GM19239 (cell line): Measurements from ENCODE around the gene CAMK2G.

Experiments
- DNase-seq: peaks from one replicate; pipeline ENCODE4 v3.0.0; 2011; ENCODE audit warnings: low spot score; ENCODE audit not compliant: insufficient read length
- FAIRE-seq: peaks from 2 replicates; lab custom pipeline; 2011; peaks lifted over from hg19 to GRCh38; lab: Jason Lieb, UNC

Gene CAMK2G

DNA sequence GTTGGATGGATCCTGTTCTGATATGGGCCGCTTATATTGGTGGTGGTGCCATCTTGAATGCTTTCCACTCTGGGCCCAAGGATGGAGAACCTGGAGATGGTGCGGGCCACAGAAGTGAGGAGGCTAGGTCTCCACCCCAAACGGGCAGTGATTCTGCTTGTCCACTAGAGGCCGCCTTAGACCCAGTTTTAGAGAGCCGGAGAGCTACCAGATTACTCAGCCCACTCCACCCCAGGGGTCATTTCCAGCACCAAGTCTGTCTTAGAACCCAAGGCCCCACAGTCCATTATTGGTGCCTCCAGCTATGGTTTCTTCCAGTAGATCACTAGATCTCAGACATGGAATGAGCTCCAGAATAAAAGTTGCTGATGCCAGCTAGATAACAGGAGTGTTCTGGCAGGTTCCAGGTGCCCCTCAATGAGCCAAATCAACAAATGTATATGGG is 11.8 kb upstream of the CAMK2G start:
- FAIRE-seq = peak; percentile 84

DNA sequence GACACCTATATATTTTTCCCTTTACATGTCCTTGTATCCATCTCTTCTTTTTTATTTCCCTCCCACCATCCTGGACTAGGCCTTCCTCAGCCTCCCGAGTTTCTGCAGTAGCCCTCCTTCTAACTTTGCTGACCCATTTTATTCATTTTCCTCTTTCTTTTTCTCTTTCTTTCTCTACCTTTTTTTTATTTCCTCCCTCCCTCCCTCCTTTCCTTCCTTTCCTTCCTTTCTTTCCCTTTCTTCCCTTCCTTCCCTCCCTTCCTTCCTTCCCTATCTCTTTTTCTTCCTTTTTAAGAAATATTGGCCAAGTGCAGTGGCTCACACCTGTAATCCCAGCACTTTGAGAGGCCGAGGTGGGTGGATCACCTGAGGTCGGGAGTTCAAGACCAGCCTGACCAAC is 9.7 kb upstream of the CAMK2G start:
- FAIRE-seq (no peak), DNase-seq (no peak)

More for the DNA sequence above, 11.8 kb upstream of the CAMK2G start:
- peak; percentile 73 for DNase-seq

DNA sequence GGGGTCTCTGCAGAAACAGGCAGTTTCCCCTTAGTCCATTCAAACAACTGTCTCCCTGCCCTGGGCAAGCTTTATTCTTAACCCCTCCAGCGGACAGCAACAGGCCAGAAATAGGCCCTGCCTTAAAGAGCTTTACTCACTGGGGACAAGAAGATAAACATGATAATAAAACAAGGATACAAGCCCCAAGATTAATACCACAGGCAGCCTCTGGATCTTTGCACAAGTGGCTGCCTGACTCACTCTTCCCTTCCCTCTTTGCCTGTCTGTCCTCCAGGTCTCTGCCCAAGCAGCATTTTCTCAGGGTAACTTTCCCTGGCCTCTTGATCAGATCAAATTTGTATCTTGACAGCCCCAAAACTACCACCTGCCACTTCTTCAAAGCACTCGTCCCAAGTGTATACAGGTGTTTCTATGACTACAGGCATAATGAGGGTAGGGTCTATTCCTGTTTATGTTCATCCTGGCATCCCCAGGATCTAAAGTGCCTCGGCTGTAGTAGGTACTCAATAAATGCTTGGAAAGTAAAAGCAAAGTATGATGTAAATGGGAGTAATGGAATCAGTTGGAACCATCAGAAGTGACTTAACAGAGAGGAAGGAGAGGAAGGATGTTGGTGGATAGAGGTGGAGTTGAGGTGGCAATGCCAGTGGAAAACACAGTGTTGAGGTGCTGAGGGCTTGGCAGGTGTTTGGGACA is 7.0 kb upstream of the CAMK2G start:
- DNase-seq (no peak), FAIRE-seq (no peak)

DNA sequence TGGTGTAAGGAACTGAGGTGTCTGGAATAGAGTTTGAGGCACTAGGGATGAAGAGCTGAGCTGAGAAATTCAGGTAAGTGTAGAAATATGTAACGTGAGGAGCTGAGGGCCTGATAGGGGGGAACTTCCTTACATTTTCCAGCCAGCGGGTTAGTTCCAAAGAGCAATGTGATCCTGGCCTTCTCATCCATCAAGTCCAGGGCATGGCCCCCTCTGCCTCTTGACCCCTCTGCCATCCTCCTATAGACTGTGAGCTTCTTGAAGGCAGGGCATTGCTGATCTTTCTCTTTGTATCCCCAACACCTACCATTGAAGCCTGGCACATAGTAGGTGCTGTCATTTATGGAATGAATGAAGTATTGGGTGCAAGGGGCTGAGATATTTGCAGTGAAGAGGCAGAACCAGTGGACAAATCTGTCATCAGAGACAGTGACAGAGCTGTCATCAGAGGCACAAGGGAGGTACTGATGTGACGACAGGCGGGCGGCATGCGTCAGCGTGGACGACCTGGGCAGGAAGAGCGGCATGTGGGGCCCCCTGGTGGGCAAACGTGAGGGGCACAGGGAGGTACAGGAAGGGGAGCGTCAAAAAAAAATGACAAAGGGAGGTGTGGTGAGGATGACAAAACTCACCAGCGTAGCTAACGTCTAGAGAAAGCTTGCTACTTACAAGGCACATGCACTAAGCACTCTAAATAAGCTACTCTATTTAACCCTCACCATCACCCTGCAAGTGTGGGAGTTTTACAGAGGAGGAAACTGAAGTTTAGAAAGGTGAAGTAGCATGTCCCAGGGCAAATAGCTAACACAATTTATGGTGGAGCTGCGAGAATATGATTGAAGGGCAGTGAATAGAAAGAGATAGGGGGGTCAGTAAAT is 5.2 kb upstream of the CAMK2G start:
- FAIRE-seq (peak; percentile 70), DNase-seq (peak; percentile 60)

DNA sequence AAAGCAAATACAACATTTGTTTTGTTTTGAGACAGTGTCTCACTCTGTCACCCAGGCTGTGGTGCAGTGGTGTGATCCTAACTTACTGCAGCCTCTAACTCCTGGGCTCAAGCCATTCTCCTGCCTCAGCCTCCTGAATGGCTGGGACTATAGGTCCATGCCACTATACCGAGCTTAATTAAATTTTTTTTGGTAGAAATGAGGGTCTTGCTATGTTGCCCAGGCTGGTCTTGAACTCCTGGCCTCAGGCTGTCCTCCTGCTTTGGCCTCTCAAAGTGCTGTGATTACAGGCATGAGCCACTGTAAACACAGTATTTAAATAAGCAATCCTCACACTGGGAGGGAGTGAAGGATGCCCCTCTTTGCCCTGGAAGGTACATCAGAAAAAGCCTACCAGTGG is 4.0 kb upstream of the CAMK2G start:
- no peak for DNase-seq
- FAIRE-seq = no peak

DNA sequence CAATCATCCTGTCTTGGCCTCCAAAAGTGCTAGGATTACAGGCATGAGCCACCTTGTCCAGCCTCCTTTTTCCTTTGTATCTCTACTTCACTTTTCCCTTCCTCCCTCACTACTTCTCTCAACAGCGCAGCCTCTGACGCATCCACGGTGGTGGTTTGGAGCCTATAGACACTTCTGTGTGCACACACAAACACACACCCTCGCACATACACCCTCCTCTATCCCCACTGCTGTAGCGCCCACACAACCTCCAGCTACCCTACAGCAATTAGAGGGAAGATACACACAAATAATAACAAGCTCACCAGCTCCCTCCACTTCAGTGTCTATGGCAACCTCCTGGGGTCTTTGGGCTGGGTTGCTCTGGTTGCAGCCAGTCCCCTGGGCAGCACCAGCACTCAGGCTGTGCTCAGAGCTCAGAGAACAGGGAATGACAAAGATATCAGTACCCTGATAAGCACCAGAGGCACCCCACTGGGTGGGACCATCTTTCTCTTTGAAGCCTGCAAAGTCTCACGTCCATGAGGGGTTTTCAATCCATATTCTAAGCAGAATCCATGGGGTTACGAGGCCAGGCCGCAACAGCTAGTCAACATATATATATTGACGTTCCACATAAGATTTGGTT is 3.3 kb upstream of the CAMK2G start:
- DNase-seq (no peak), FAIRE-seq (no peak)

DNA sequence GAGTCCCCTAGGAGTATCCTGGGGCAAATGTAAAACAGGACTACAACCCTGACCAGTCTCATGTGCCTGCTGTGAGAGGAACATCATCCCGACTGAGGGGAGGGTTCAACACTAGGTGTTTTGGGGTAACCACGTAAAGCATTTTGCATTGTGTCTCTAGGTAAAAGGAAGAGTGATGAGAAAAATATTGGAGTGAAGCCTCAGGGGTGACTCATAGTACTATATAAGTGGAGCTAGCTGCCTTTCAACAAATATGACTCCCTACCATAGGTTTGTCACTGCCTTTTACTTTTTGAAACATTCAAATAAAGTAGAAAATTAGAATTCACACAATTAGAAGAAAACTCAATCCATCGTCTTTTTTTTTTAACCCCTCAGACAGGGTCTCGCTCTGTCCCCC is 2.6 kb upstream of the CAMK2G start:
- DNase-seq (no peak), FAIRE-seq (no peak)

DNA sequence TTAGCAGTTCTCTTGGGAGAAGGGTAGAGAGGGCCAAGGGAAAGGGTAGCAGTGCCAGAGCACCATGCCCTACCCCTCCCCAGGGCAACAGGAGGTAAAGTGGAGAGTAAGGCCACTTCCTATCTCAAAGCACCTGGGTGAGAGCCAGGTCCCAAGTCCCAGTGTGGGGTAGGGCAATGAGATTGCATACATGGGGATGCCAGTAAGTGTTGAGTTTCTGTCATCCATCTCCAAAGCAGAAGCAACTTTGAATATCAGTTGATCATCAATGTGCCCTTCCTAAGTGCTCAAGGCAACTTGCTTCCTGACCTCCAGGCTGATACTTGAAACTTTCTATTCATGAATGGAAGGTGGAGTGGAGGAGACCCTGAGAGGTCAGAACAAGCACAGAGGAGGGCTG is 2.2 kb upstream of the CAMK2G start:
- DNase-seq (no peak), FAIRE-seq (no peak)

DNA sequence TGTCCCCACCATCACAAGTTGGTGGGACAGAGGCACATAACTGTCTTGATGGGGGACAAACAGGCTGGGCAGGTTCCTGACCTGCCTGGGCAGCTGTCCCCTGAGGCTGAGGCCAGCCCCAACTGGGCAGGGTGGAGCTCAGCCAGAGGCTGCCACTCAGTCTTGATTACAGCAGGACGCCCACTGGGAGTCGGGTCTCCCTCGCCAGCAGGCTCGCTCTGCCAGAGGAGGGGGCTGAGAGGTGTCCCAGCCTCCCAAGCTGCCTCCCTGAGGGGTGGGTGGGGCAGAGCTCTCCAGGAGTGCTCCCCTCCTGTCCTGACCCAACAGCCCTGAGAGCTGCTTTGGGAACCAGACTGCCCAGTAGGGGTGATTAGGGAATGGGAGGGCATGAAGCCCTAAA is 1.8 kb upstream of the CAMK2G start:
- FAIRE-seq = no peak
- DNase-seq = no peak

DNA sequence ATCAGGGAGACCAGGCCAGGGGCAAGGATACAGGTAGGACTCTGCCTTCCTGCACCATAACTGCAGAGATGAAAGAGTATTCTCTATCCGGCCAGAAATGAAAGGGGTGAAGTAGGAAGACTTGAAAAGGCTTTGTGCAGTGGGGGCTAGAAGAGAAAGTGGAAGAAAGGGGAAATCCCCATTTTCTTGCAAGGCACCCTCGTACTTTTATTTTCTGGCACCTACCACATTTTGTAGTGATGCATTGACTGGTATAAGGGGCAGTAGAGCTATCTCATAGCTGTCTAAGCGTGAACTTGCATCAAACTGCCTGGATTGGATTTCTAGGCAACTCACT is 752 bp upstream of the CAMK2G start:
- DNase-seq = peak; percentile 42
- peak; percentile 84 for FAIRE-seq

DNA sequence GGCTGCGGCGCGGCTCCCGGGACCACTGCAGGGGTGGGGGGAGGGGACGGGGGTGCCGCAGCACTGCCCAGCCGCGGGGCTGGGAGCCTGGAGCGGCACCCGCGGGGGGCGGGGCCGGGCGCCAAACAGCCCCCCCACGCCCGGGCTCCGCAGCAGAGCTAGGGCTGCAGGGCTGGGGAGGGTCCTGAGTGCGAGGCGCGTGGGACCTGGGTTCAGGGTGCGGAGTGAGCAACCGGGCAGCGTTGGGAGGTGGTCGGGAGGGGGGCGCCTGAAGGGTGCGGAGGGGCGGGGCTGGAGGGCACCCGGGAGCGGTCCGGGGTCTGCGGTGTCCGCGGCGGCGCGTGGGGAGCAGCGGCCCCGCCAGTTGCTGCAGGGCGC is 528 bp downstream of the CAMK2G start:
- DNase-seq = peak; percentile 39
- no peak for FAIRE-seq

DNA sequence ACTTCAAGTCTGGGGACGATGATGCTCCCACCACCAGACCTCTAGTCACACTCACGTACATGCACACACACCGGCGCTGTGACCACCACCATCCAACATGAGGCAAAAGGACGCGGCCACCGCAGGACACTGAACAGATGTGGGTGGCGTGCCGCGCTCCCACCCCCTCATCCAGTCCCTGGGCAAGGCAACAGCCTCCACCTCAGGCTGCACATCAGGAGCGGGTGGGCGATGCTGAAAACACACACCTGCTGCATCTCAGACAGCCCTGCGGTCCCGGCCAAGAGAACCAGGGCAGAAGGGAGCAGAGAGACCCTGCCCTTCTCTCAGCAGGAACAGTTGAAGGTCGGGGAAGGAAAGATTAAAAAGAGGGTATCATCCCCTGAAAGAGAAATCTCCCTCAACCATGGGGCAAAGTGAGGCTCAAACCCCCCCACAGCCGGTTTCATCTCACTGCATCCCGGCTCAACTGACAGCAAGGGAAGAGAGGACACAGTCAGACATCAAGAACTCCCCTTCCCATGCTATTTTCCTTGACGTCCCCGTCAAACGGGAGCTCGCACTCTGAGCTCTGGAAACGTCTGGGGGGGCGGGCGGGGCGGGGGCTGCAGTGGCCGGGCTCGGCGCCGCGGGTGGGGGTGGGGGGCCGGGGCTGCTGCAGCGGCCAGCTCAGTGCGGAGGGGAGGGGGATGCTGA is 1.1 kb downstream of the CAMK2G start:
- no peak for FAIRE-seq

DNA sequence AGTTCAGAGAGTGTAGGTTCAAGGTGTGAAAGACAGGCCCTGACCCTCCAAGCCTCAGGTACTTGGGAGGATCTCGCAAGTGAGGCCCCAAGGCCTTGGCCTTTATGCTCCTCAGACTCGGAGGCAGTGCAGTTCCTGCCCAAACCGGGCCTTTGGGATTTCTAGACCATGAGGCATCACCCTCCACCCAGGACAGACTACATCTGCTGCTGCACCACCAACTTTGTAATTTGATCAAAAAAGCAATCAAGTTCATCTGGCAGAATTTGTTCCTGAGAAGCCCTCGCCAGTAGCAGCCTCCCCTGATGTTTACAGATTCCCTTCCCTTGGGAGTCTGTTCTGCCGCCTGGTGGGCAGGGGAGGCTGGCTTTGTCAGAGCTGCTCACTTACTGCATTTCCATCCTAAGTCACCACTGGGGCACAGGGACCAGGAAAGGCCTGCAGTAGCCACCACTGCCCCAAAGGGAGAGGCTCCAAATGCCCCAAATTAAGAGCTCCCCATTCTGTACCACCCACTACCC is 2.1 kb downstream of the CAMK2G start:
- no peak for FAIRE-seq
- DNase-seq = no peak

More for the DNA sequence above, 1.1 kb downstream of the CAMK2G start:
- DNase-seq = no peak

DNA sequence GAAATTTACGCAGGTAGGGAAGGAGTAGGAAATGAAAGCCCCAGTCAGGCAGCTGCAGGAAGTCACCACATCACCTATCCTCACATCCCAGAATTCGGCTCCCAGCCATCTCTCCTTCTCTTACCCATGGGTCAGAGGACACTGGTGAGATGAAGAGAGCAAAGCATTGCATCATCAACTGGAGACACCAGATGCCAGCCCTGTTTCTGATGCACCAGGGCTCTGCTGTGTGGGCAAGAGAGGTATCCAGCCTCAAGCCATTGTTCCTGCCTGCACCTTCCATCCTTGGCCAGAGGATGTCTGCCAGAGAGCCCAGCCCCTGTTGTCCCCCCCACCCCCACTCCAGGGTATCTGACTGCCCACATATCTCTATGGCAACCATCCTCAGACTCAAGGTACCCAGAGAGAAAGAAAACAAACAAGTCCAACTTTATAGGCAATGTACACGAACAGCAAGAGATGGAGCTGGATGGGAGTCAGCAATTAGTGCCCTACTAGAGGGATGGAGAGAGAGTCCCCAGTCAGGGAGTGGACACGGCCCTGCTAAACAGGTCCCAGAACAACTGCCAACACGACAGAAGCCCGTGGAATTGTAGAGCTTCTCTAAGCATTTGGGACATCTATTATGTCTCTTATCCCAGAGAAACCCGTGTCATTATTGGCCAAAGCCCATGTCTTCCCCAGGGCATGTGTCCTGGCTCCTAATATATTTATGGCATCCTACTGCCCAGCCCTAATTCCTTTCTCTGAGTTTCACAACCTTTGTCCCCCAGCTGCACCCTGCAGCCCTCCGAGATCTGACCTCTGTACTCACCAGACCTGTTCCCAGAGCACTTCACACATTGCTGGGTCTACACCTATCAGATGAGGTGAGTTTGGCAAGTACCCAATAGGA is 2.8 kb downstream of the CAMK2G start:
- DNase-seq = no peak
- no peak for FAIRE-seq

DNA sequence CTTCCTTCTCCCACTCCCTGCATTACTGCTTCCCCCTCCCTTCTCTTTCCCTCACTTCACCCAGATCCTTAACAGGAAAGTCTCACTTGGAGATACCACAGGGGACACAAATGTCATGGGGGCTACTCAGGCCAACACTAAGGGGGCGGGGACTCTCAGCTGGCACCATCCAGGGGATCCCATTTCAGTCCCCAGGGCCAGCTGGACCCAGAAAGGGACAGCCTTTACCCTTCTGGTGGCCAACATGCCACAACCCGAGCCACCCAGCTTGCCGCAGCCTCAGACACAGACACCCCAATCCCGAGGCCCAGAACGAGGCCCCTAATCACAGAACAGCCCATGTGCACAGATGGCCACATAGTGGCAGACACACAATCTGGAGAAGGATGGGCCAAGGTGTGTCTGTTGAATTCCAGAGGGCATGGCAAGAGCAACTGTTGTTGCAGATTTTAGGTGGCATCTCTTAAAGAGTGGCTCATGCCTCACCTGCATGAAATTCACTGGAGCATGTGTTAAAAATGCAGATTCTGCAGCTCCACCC is 5.6 kb downstream of the CAMK2G start:
- no peak for DNase-seq
- no peak for FAIRE-seq

DNA sequence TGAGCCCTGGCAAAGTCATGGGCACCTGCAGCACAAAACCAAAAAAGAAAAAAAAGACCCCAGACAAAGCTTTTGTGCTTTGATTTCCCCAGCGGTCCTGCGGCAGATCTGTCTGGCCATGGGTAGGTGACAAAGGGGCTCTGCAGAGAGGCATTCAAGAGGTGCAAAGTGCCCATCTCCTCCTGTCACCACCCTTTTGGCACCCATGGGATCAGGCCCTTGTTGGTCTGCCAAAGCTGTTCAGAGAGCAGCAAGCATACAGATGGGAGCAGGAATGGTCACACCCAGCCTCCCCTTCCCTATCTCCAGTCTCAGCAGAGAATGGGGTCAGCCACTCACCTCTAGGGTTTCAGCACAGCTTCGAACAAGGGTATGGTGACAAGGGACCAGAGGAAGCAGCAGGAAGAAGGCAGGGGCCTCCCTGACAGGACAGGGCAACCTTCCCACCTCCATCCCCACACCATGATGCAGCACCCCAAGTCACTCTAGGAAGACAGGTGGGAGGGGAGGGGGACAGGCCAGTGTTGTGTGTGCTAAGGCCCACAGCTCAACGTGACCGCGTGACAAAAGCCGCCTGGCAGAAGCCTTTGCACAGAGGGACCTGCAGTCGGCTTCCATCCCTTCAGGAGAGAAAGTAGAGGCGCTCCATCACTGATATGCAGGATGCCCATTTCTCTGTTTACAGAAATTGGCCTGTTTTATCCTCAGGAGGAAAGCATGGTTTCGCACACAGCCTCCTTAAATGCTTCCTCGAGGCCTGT is 6.3 kb downstream of the CAMK2G start:
- DNase-seq = no peak
- FAIRE-seq = no peak

DNA sequence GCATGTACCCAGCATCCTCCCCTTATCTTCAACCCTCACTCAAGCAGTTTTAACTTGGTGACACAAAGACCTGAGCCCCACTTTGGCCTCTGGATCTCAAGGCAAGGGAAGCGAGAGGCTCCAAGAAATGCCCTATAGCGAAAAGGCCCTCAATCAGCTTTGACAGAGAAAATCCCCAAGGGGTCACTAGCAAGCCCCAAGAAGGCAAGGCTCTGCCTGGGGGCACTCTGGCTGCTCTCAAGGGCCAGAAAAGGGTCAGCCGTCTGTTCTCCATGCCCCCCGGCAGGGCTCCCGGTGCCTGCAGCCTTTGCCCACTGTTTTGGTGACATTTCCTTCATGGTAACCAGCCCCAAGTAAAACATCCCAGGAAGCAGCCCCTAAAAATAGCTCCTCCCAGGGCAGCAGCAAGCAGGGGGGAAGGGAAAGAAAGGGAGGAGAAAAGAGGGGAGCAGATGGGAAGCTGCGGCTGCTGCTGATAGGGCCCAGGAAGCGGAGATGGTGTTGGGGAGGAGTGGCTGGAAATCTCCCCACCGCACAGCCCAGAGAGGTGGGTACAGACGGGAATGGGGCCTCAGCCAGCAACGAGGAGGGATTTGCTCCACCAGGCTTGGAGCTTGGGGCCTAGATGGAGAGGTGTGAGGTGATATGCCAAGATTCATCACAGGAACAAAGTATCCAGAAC is 7.1 kb downstream of the CAMK2G start:
- no peak for DNase-seq
- FAIRE-seq = no peak

DNA sequence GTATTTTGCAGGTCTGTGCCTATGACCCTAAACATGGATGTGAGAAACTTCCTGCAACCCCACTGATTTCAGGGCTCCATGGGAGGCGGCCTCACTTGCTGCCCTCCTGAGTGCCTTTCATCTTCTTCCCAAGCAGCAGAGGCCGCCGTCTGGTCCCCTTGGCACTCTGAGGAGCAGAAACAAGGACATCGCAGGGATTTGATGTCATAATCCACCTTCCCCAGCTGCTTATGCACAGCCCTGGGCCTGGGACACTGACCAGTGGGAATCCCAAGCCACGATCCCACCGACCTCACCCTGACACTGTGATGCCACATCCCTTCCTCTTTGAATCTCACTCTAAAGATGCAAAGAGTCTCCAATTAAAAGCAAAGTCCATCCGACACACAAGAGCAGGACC is 7.7 kb downstream of the CAMK2G start:
- FAIRE-seq (no peak), DNase-seq (no peak)
